Measurements from ENCODE around the gene IL2RA. TPM values are rescaled to one million over a fixed set of nuclear protein-coding genes. Genes with fewer than 3 reads are reported as not detected.
"Not testable (repeated sequence)": the region's sequence is repeated elsewhere in the genome, so short reads cannot be mapped to it uniquely, and the experiment has no call there.

IL2RA gene
- total RNA-seq, 1 experiment from 2014 or later, result not detected

DNA sequence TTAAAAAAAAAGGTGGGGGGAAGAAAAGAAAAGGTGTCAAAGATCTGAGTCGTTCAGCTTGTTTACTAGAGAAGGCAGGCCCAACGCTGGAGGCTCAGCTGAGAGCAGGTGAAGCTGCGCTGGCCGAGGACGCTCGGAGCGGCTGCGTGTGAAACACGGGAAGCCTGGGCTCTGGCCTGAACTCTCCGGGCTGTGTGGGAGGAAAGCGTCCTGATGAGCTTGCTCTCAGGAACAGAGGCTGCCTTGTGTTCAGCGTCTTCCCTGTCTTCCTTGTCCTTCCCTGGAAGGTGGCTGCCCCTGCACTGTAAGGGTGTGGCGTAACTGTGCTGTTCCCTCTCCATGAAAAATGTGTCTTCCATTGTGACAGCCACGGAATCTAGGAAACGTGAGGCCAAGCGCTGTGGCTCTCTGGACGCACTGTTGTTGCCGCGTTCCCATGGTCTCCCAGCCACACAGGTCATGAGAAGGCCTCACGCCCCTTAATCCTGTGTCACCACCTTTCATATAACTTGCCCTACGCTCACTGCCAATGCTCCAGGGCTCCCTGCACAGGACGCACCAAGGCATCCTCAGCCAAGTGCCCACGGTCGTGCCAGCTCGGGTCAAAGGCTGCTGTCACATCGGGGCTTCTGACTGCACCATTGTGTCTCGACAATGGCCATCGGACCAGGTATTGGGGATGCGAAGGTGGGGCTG is 100.6 kb downstream of the IL2RA start:
- DNase-seq (ENCODE audit: low spot score), result no peak

DNA sequence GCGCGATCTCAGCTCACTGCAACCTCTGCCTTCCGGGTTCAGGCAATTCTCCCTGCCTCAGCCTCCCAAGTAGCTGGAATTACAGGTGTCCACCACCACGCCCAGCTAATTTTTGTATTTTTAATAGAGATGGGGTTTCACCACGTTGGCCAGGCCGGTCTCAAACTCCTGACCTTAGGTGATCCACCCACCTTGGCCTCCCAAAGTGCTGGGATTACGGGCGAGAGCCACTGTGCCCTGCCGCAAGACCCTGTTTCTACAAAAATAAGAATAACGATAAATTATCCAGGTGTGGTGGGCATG is 101.2 kb downstream of the IL2RA start:
- not testable (repeated sequence) for DNase-seq (ENCODE audit: low spot score)

Small RNA genes lying within 50 kb of the gene (small RNA-seq; reads per million reads assigned to genes)
- not detected for gene RF00397

Other genes starting within 250 kb of the IL2RA start
- gene GDI2, start 248.9 kb downstream of the IL2RA start, total RNA-seq (2014; rRNA removed; shearing (Covaris generic)), result 185 and 211 TPM in 2 replicates
- 8.7 and 12.7 TPM in 2 replicates for gene ANKRD16, start 172.5 kb downstream of the IL2RA start, total RNA-seq (2014; rRNA removed; shearing (Covaris generic))
- 63.0 and 85.9 TPM in 2 replicates for gene FBH1, start 172.1 kb downstream of the IL2RA start, total RNA-seq (2014; rRNA removed; shearing (Covaris generic))
- 12.4 and 14.1 TPM in 2 replicates for gene IL15RA, start 84.8 kb downstream of the IL2RA start, total RNA-seq (2014; rRNA removed; shearing (Covaris generic))
- gene RBM17, start 26.7 kb upstream of the IL2RA start, total RNA-seq (2014; rRNA removed; shearing (Covaris generic)), result 47.7 and 48.7 TPM in 2 replicates
- gene PFKFB3, start 140.6 kb upstream of the IL2RA start, total RNA-seq (2014; rRNA removed; shearing (Covaris generic)), result 11.8 and 15.2 TPM in 2 replicates